IPS-20b (cell line): ENCODE measurements around the gene TLE7.
A peak's percentile ranks its signal among the peaks of the same experiment; 100 is the strongest.

ENCODE experiments used
- H3K27ac ChIP-seq: one replicate; pipeline ENCODE4 v1.5.1; 2013; ENCODE audit warnings: low read length
- H3K27me3 ChIP-seq: 2 replicates; pipeline ENCODE4 v1.6.1; 2013; ENCODE audit warnings: mild to moderate bottlenecking, low read length, inconsistent platforms; ENCODE audit not compliant: insufficient read depth
- H3K36me3 ChIP-seq: 2 replicates; pipeline ENCODE4 v1.6.1; 2013; ENCODE audit warnings: low read depth, mild to moderate bottlenecking, inconsistent platforms, low read length, moderate library complexity; ENCODE audit not compliant: insufficient read depth
- H3K4me1 ChIP-seq: 2 replicates; pipeline ENCODE4 v1.6.1; 2013; ENCODE audit warnings: mild to moderate bottlenecking, control low read depth, inconsistent platforms, low read length, moderate library complexity; ENCODE audit not compliant: insufficient read depth
- H3K4me3 ChIP-seq: 2 replicates; pipeline ENCODE4 v1.5.1; 2013; ENCODE audit warnings: mild to moderate bottlenecking, low read length, inconsistent platforms
- H3K9ac ChIP-seq: 2 replicates; pipeline ENCODE4 v1.6.1; 2013; ENCODE audit warnings: low read depth, mild to moderate bottlenecking, inconsistent platforms, low read length, moderate library complexity
- H3K9me3 ChIP-seq: 2 replicates; pipeline ENCODE4 v1.6.1; 2013; ENCODE audit warnings: mild to moderate bottlenecking, low read depth, low read length, inconsistent platforms; ENCODE audit not compliant: insufficient read depth

The TLE7 gene

GRCh38 chr16:71472931-71473330 lies 31.1 kb upstream of the TLE7 start:
- no peak overlapping the region for H3K9ac ChIP-seq
- no peak overlapping the region for H3K4me3 ChIP-seq
- no peak overlapping the region for H3K27ac ChIP-seq
- no peaks in the 10 kb centered on the region for H3K4me1 ChIP-seq
- peaks cover 15% of the 10 kb centered on the region for H3K36me3 ChIP-seq
- no peaks in the 10 kb centered on the region for H3K27me3 ChIP-seq
- no peaks in the 10 kb centered on the region for H3K9me3 ChIP-seq

- H3K9ac ChIP-seq, result no peak overlapping the region
- H3K4me3 ChIP-seq, result no peak overlapping the region
- H3K4me1 ChIP-seq, result no peaks in the 10 kb centered on the region
Measured at GRCh38 chr16:71472051-71472450, 30.2 kb upstream of the TLE7 start.

GRCh38 chr16:71467810-71468209 lies 26.0 kb upstream of the TLE7 start:
- H3K4me1 ChIP-seq, result no peaks in the 10 kb centered on the region
- H3K9me3 ChIP-seq, result no peaks in the 10 kb centered on the region
- no peak overlapping the region for H3K27ac ChIP-seq
- no peaks in the 10 kb centered on the region for H3K27me3 ChIP-seq
- no peaks in the 10 kb centered on the region for H3K36me3 ChIP-seq
- no peak overlapping the region for H3K9ac ChIP-seq
- no peak overlapping the region for H3K4me3 ChIP-seq

More at GRCh38 chr16:71472051-71472450, 30.2 kb upstream of the TLE7 start:
- Histone ChIP-seq H3K9me3 (no peaks in the 10 kb centered on the region), H3K27me3 (no peaks in the 10 kb centered on the region), H3K27ac (no peak overlapping the region), H3K36me3 (peaks cover 12% of the 10 kb centered on the region)

- H3K4me1 ChIP-seq, result no peaks in the 10 kb centered on the region; the same call in 1 of the 2 replicates
Measured at GRCh38 chr16:71464231-71464630, 22.4 kb upstream of the TLE7 start.

GRCh38 chr16:71461686-71462648 lies 20.1 kb upstream of the TLE7 start, which contains the start of gene ZNF23:
TSS of gene ZNF23 (minus strand) at chr16:71462247. CDS start at chr16:71456796, 5,451 bp downstream.
- H3K4me1 ChIP-seq, result no peaks in the 10 kb centered on the region; the same call in 1 of the 2 replicates
- no peaks in the 10 kb centered on the region for H3K27me3 ChIP-seq
- H3K9me3 ChIP-seq, result no peaks in the 10 kb centered on the region
- peak within 1 kb of the TSS; percentile 96 for H3K9ac ChIP-seq
- H3K4me3 ChIP-seq, result peak within 1 kb of the TSS; percentile 90
- H3K27ac ChIP-seq, result no peak within 1 kb of the TSS
- no peaks in the 10 kb centered on the region for H3K36me3 ChIP-seq

More at GRCh38 chr16:71464231-71464630, 22.4 kb upstream of the TLE7 start:
- H3K27me3 ChIP-seq, result no peaks in the 10 kb centered on the region
- no peak overlapping the region for H3K4me3 ChIP-seq
- no peaks in the 10 kb centered on the region for H3K36me3 ChIP-seq
- H3K9ac ChIP-seq, result no peak overlapping the region
- H3K9me3 ChIP-seq, result no peaks in the 10 kb centered on the region
- no peak overlapping the region for H3K27ac ChIP-seq

GRCh38 chr16:71460941-71461340 lies 19.1 kb upstream of the TLE7 start:
- H3K9ac ChIP-seq, result peak overlapping the region; percentile 96; the same call in 1 of the 2 replicates
- H3K27ac ChIP-seq, result no peak overlapping the region
- no peaks in the 10 kb centered on the region for H3K27me3 ChIP-seq
- H3K4me1 ChIP-seq, result no peaks in the 10 kb centered on the region; the same call in 1 of the 2 replicates
- peak overlapping the region; percentile 90 for H3K4me3 ChIP-seq
- H3K9me3 ChIP-seq, result no peaks in the 10 kb centered on the region
- H3K36me3 ChIP-seq, result no peaks in the 10 kb centered on the region

GRCh38 chr16:71460236-71460635 lies 18.4 kb upstream of the TLE7 start:
- Histone ChIP-seq H3K4me3 (0 out of 2 replicates have a peak overlapping the region, but pooled peaks have one; percentile 90), H3K9me3 (no peaks in the 10 kb centered on the region), H3K36me3 (no peaks in the 10 kb centered on the region), H3K27ac (no peak overlapping the region), H3K9ac (no peak overlapping the region), H3K27me3 (no peaks in the 10 kb centered on the region), H3K4me1 (no peaks in the 10 kb centered on the region; the same call in 1 of the 2 replicates)

GRCh38 chr16:71459510-71459909 lies 17.7 kb upstream of the TLE7 start:
- Histone ChIP-seq H3K27me3 (no peaks in the 10 kb centered on the region), H3K27ac (no peak overlapping the region), H3K9me3 (no peaks in the 10 kb centered on the region), H3K4me3 (no peak overlapping the region), H3K36me3 (no peaks in the 10 kb centered on the region), H3K4me1 (no peaks in the 10 kb centered on the region; the same call in 1 of the 2 replicates), H3K9ac (no peak overlapping the region)

- Histone ChIP-seq H3K27me3 (no peaks in the 10 kb centered on the region), H3K27ac (no peak overlapping the region), H3K9me3 (peaks cover 18% of the 10 kb centered on the region), H3K4me3 (no peak overlapping the region), H3K36me3 (peaks cover 18% of the 10 kb centered on the region), H3K9ac (no peak overlapping the region), H3K4me1 (no peaks in the 10 kb centered on the region; the same call in 1 of the 2 replicates)
Measured at GRCh38 chr16:71456801-71457200, 14.9 kb upstream of the TLE7 start.

GRCh38 chr16:71453036-71453435 lies 11.2 kb upstream of the TLE7 start:
- Histone ChIP-seq H3K27me3 (no peaks in the 10 kb centered on the region), H3K9me3 (peaks cover 56% of the 10 kb centered on the region), H3K36me3 (peaks cover 56% of the 10 kb centered on the region), H3K4me3 (no peak overlapping the region), H3K27ac (no peak overlapping the region), H3K9ac (no peak overlapping the region), H3K4me1 (no peaks in the 10 kb centered on the region)

GRCh38 chr16:71449020-71449419 lies 7.2 kb upstream of the TLE7 start:
- peaks cover 83% of the 10 kb centered on the region for H3K9me3 ChIP-seq
- H3K36me3 ChIP-seq, result peaks cover 65% of the 10 kb centered on the region
- no peaks in the 10 kb centered on the region for H3K4me1 ChIP-seq
- H3K27me3 ChIP-seq, result no peaks in the 10 kb centered on the region
- H3K27ac ChIP-seq, result no peak overlapping the region
- no peak overlapping the region for H3K9ac ChIP-seq
- no peak overlapping the region for H3K4me3 ChIP-seq
